ENCODE data around the gene ZBED6.
A peak's percentile ranks its signal among the peaks of the same experiment; 100 is the strongest.

ZBED6 gene

GRCh38 chr1:203781962-203782361 is 13.5 kb upstream of the ZBED6 start:
- Histone ChIP-seq H3K18ac (ENCODE audit: low read depth in 1 of 2, low read length in 2 of 2) (no peak overlapping the region), H2BK15ac (ENCODE audit: low read depth, poor library complexity, severe bottlenecking) (no peak overlapping the region), H3K4me1 (ENCODE audit: control insufficient read depth, insufficient read depth, low read depth, low read length) (no peaks in the 10 kb centered on the region), H4K91ac (ENCODE audit: low read length) (no peak overlapping the region), H3K36me3 (ENCODE audit: control insufficient read depth in 1 of 2, insufficient read depth in 2 of 2, low read depth in 1 of 2, low read length in 2 of 2) (no peaks in the 10 kb centered on the region), H3K27ac (ENCODE audit: low read length, poor library complexity, severe bottlenecking) (no peak overlapping the region), H2AK5ac (ENCODE audit: low read length, severe bottlenecking) (no peak overlapping the region), H3K4ac (ENCODE audit: low read depth in 1 of 2, low read length in 2 of 2) (no peak overlapping the region), H2BK12ac (ENCODE audit: low read length in 2 of 2) (no peak overlapping the region), H3K9me3 (ENCODE audit: control insufficient read depth, low read length) (no peaks in the 10 kb centered on the region), H4K8ac (ENCODE audit: low read length) (no peak overlapping the region), H3K4me3 (ENCODE audit: insufficient read depth in 1 of 2, low read depth in 1 of 2, low read length in 2 of 2) (no peak overlapping the region), H2BK120ac (ENCODE audit: low read depth, low read length) (no peak overlapping the region), H2AFZ (ENCODE audit: low read depth, low read length) (no peak overlapping the region), H3K4me2 (ENCODE audit: low read length, poor library complexity, severe bottlenecking) (no peak overlapping the region), H2BK5ac (ENCODE audit: low read depth, low read length, poor library complexity, severe bottlenecking) (no peak overlapping the region), H3K79me1 (replicated peaks; ENCODE audit: low read length, poor library complexity, severe bottlenecking) (no peaks in the 10 kb centered on the region), H3K23ac (ENCODE audit: low read length in 2 of 2) (no peak overlapping the region), H3K27me3 (ENCODE audit: control insufficient read depth in 1 of 2, insufficient read depth in 1 of 2, low read length in 2 of 2) (peaks cover 0 to 4% of the 10 kb centered on the region in 2 experiments), H3K14ac (ENCODE audit: low read length in 2 of 2) (no peak overlapping the region), H3K9ac (ENCODE audit: low read length) (no peak overlapping the region)
- DNase-seq = no peak
- 83% methylated on average over 6 of the region's 7 CpGs for WGBS

- Histone ChIP-seq H3K4me1 (ENCODE audit: control insufficient read depth, insufficient read depth, low read depth, low read length) (no peaks in the 10 kb centered on the region), H3K4ac (ENCODE audit: low read depth in 1 of 2, low read length in 2 of 2) (no peak overlapping the region), H2AK5ac (ENCODE audit: low read length, severe bottlenecking) (no peak overlapping the region), H2BK5ac (ENCODE audit: low read depth, low read length, poor library complexity, severe bottlenecking) (no peak overlapping the region), H4K8ac (ENCODE audit: low read length) (no peak overlapping the region), H3K27me3 (ENCODE audit: control insufficient read depth in 1 of 2, insufficient read depth in 1 of 2, low read length in 2 of 2) (peaks cover 0 to 4% of the 10 kb centered on the region in 2 experiments), H3K23ac (ENCODE audit: low read length in 2 of 2) (no peak overlapping the region), H3K14ac (ENCODE audit: low read length in 2 of 2) (peak overlapping the region in 1 of 2 experiments; percentile 15), H3K9ac (ENCODE audit: low read length) (no peak overlapping the region), H2BK15ac (ENCODE audit: low read depth, poor library complexity, severe bottlenecking) (no peak overlapping the region), H2BK12ac (ENCODE audit: low read length in 2 of 2) (no peak overlapping the region), H3K79me1 (replicated peaks; ENCODE audit: low read length, poor library complexity, severe bottlenecking) (no peaks in the 10 kb centered on the region), H3K4me3 (ENCODE audit: insufficient read depth in 1 of 2, low read depth in 1 of 2, low read length in 2 of 2) (no peak overlapping the region), H3K36me3 (ENCODE audit: control insufficient read depth in 1 of 2, insufficient read depth in 2 of 2, low read depth in 1 of 2, low read length in 2 of 2) (no peaks in the 10 kb centered on the region), H3K18ac (ENCODE audit: low read depth in 1 of 2, low read length in 2 of 2) (no peak overlapping the region), H3K27ac (ENCODE audit: low read length, poor library complexity, severe bottlenecking) (no peak overlapping the region), H2AFZ (ENCODE audit: low read depth, low read length) (no peak overlapping the region), H3K4me2 (ENCODE audit: low read length, poor library complexity, severe bottlenecking) (no peak overlapping the region), H4K91ac (ENCODE audit: low read length) (no peak overlapping the region), H3K9me3 (ENCODE audit: control insufficient read depth, low read length) (peaks cover 4% of the 10 kb centered on the region), H2BK120ac (ENCODE audit: low read depth, low read length) (no peak overlapping the region)
- DNase-seq = no peak
- 96% methylated on average over 3 of the region's 3 CpGs for WGBS
These were observed 5.5 kb upstream of the ZBED6 start for GRCh38 chr1:203789966-203790365.

- Histone ChIP-seq H3K23ac (ENCODE audit: low read length in 2 of 2) (no peak overlapping the region), H3K27ac (ENCODE audit: low read length, poor library complexity, severe bottlenecking) (no peak overlapping the region), H3K36me3 (ENCODE audit: control insufficient read depth in 1 of 2, insufficient read depth in 2 of 2, low read depth in 1 of 2, low read length in 2 of 2) (no peaks in the 10 kb centered on the region), H3K79me1 (replicated peaks; ENCODE audit: low read length, poor library complexity, severe bottlenecking) (no peaks in the 10 kb centered on the region), H3K4me1 (ENCODE audit: control insufficient read depth, insufficient read depth, low read depth, low read length) (no peaks in the 10 kb centered on the region), H2BK120ac (ENCODE audit: low read depth, low read length) (no peak overlapping the region), H3K14ac (ENCODE audit: low read length in 2 of 2) (no peak overlapping the region), H3K4me3 (ENCODE audit: insufficient read depth in 1 of 2, low read depth in 1 of 2, low read length in 2 of 2) (no peak overlapping the region), H4K91ac (ENCODE audit: low read length) (no peak overlapping the region), H3K4me2 (ENCODE audit: low read length, poor library complexity, severe bottlenecking) (no peak overlapping the region), H2AFZ (ENCODE audit: low read depth, low read length) (no peak overlapping the region), H3K18ac (ENCODE audit: low read depth in 1 of 2, low read length in 2 of 2) (no peak overlapping the region), H2AK5ac (ENCODE audit: low read length, severe bottlenecking) (no peak overlapping the region), H3K4ac (ENCODE audit: low read depth in 1 of 2, low read length in 2 of 2) (no peak overlapping the region), H2BK15ac (ENCODE audit: low read depth, poor library complexity, severe bottlenecking) (no peak overlapping the region), H2BK5ac (ENCODE audit: low read depth, low read length, poor library complexity, severe bottlenecking) (no peak overlapping the region), H3K9me3 (ENCODE audit: control insufficient read depth, low read length) (peaks cover 4% of the 10 kb centered on the region), H3K9ac (ENCODE audit: low read length) (no peak overlapping the region), H3K27me3 (ENCODE audit: control insufficient read depth in 1 of 2, insufficient read depth in 1 of 2, low read length in 2 of 2) (no peaks in the 10 kb centered on the region), H2BK12ac (ENCODE audit: low read length in 2 of 2) (no peak overlapping the region), H4K8ac (ENCODE audit: low read length) (no peak overlapping the region)
- no peak for DNase-seq
- 100% methylated on average over 1 of the region's 3 CpGs for WGBS
These were observed 3.9 kb upstream of the ZBED6 start for GRCh38 chr1:203791498-203791897.

DNA sequence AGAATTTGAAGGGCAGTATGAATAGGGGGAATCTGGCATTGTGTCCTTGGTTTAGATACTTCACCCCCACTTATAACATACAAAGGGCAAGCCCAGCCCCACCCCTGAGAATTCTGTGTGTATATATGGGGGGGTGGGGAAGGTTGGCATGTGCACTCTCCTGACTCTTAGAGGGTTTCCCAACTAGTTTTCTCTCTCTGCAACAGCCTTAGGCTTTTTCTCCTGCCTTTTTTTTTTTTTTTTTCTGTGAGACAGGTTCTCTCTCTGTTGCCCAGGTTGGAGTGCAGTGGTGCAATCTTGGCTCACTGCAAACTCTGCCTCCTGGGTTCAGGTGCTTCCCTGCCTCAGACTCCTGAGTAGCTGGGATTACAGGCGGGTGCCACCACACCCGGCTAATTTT is 2.9 kb upstream of the ZBED6 start:
- Histone ChIP-seq H3K4ac (ENCODE audit: low read depth in 1 of 2, low read length in 2 of 2) (no peak overlapping the region), H3K4me2 (ENCODE audit: low read length, poor library complexity, severe bottlenecking) (no peak overlapping the region), H2BK5ac (ENCODE audit: low read depth, low read length, poor library complexity, severe bottlenecking) (no peak overlapping the region), H3K4me3 (ENCODE audit: insufficient read depth in 1 of 2, low read depth in 1 of 2, low read length in 2 of 2) (no peak overlapping the region), H3K4me1 (ENCODE audit: control insufficient read depth, insufficient read depth, low read depth, low read length) (no peaks in the 10 kb centered on the region), H3K36me3 (ENCODE audit: control insufficient read depth in 1 of 2, insufficient read depth in 2 of 2, low read depth in 1 of 2, low read length in 2 of 2) (peaks cover 0 to 3% of the 10 kb centered on the region in 2 experiments), H2BK120ac (ENCODE audit: low read depth, low read length) (no peak overlapping the region), H3K27me3 (ENCODE audit: control insufficient read depth in 1 of 2, insufficient read depth in 1 of 2, low read length in 2 of 2) (no peaks in the 10 kb centered on the region), H3K9me3 (ENCODE audit: control insufficient read depth, low read length) (peaks cover 4% of the 10 kb centered on the region), H4K8ac (ENCODE audit: low read length) (no peak overlapping the region), H2AFZ (ENCODE audit: low read depth, low read length) (no peak overlapping the region), H3K18ac (ENCODE audit: low read depth in 1 of 2, low read length in 2 of 2) (no peak overlapping the region), H3K79me1 (replicated peaks; ENCODE audit: low read length, poor library complexity, severe bottlenecking) (no peaks in the 10 kb centered on the region), H2BK12ac (ENCODE audit: low read length in 2 of 2) (no peak overlapping the region), H3K9ac (ENCODE audit: low read length) (no peak overlapping the region), H2AK5ac (ENCODE audit: low read length, severe bottlenecking) (no peak overlapping the region), H3K23ac (ENCODE audit: low read length in 2 of 2) (no peak overlapping the region), H3K14ac (ENCODE audit: low read length in 2 of 2) (no peak overlapping the region), H2BK15ac (ENCODE audit: low read depth, poor library complexity, severe bottlenecking) (no peak overlapping the region), H4K91ac (ENCODE audit: low read length) (no peak overlapping the region), H3K27ac (ENCODE audit: low read length, poor library complexity, severe bottlenecking) (no peak overlapping the region)
- DNase-seq = no peak
- WGBS = 89% methylated on average over 2 of the region's 2 CpGs

Data from mesenchymal stem cell (in vitro differentiated cells and primary cell).